ENCODE results near the gene AKAP6. TPM values are rescaled to one million over a fixed set of nuclear protein-coding genes. Genes with fewer than 3 reads are reported as not detected.
A peak's percentile ranks its signal among the peaks of the same experiment; 100 is the strongest.
"Not testable (repeated sequence)": the region's sequence is repeated elsewhere in the genome, so short reads cannot be mapped to it uniquely, and the experiment has no call there.

AKAP6 gene
- total RNA-seq, 1 experiment from 2014 or later: 2.1 TPM

- DNase-seq (ENCODE audit: low read depth): no peak
These were observed 425.1 kb downstream of the AKAP6 start for GRCh38 chr14:32754209-32754608.

DNA sequence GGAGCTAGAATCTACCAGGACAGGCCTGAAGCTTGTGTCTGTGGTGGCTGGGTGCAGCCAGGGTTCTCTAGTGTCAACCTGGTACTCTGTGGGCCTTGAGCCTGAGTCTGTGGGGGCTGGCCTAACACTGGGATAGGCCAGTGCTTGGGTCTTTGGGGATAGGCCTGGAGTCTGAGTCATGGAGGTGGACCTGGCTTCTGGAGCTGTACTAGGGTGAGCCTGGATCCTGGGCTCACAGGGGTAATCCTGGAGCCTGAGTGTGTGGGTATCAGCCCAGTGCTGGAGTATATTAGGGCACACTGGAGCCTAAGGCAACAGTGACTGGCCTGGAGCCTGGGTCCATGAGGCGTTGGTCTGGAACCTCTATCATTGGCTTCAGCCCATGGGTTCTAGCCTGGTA is 427.1 kb downstream of the AKAP6 start:
- DNase-seq (ENCODE audit: low read depth): no peak

DNA sequence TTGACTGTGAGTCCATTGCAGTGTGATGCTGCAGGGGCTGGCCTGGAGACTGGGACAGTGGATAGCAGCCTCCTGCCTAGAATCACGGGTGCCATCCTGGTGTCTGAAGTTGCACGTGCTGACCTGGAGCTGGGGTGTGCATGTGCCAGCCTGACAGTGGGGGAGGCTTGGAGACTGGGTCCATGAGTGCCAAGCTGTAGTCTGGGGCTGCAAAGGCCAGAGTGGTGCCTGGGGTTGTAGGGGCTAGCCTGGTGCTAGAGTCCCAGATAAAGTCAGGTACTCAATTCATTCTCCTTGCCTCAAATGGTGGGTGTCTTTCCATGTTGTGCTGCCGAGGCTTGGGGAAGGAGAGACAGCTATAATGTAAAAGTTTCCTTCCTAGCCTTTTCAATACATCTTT is 427.7 kb downstream of the AKAP6 start:
- no peak for DNase-seq (ENCODE audit: low read depth)

- no peak for DNase-seq (ENCODE audit: low read depth)
These were observed 428.5 kb downstream of the AKAP6 start for GRCh38 chr14:32757568-32757967.

DNA sequence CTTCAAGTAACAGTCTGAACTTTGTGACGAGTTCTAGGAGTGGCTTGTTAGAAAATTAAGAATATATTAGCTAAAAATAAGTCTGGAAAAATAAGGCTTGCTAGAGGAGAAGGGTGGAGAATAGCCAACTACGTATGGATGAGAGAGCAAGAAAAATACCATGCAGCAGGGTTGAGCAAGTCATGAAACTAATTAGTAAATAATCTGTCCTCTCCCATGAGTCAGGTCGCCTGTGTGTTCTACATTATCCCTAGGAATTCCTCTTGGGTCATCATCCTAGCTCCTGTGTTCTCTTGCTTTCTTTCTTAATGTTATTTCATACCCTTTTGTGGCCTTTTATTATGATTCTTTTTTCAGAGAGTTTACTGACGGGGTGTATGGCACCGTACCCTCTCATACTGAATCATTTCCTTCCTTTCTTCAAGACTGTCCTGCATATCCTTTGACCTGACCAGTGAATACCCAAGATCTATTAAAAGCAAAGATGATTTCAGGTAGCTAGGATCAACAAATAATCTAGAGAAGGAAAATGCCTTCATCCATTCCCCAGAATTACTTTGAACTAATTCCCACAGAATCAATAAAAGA is 432.4 kb downstream of the AKAP6 start:
- DNase-seq (ENCODE audit: low read depth): peak; percentile 47

DNA sequence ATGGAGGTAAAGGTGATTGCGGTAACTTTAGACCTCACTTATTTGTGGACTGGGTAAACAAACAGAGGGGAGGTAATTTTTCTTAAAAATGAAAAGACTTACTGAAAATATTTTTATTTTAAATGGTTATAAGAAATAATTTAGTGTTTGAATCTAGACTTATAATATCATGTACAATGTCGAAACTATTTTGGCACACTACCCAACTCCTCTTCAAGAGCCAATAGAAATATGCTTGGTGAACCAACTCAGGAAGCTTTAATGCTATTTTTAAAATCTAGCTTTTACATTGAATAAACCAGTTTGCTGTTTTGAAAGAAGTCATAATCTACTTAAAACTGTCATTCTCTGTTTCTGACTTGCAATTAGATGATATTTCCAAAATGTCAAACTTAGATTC is 433.8 kb downstream of the AKAP6 start:
- no peak for DNase-seq (ENCODE audit: low read depth)

- DNase-seq (ENCODE audit: low read depth): no peak
These were observed 434.6 kb downstream of the AKAP6 start for GRCh38 chr14:32763673-32764072.

DNA sequence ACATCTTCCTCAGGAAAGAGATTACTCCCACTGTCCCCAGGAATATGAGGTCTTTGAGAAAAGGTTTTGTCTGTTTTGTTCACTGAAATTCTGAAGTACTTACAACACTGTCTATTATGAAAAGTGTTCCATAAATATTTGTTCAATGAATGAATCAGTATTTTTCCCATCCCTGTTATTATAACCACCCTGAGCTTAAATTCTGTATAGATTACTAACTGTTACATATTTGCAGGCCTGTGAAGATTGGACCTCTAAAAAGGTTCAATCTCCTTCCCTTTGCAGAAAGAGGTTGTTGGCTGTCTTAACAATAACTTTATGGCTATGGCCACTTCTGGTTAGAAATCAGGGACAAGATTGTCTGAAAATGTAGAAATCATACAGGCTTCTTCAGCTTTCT is 435.0 kb downstream of the AKAP6 start:
- no peak for DNase-seq (ENCODE audit: low read depth)

GRCh38 chr14:32770422-32770821 is 441.3 kb downstream of the AKAP6 start:
- no peak for DNase-seq (ENCODE audit: low read depth)

GRCh38 chr14:32774214-32774613 is 445.1 kb downstream of the AKAP6 start:
- DNase-seq (ENCODE audit: low read depth): no peak

DNA sequence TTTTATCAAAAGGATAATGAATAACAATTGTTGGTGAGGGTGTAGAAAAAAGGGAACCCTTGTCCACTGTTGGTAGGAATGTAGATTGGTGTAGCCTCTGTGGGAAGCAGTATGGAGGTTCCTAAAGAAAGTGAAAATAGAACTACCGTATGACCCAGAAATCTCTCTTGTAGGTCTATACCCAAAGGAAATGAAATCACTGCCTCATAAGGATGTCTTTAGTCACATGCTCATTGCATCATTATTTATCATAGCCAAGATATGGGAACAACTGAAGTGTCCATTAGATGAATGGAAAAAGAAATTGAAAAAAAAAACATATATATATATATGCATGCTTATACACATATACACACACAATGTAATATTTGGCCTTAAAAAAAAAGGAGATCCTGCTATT is 450.7 kb downstream of the AKAP6 start:
- no peak for DNase-seq (ENCODE audit: low read depth)

- DNase-seq (ENCODE audit: low read depth): no peak
These were observed 455.3 kb downstream of the AKAP6 start for GRCh38 chr14:32784405-32784804.

GRCh38 chr14:32785585-32785984 is 456.5 kb downstream of the AKAP6 start:
- DNase-seq (ENCODE audit: low read depth): no peak

DNA sequence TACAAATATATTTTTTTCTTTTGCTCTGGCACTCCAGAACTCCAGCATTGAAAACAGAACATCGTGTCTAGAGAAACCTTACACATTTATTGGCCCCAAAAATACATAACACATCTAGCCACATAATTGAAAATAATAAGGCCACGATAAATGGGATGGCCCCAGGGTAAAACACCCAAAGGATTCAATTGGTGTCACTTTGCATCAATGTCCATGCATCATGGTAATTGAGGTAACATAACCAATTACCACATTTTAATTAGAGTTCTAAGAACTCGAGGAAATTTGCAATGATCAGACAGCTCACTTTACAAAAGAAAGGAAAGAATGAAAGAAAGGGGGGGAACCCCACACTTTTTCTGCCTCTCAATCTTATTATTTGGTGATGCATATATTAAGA is 457.8 kb downstream of the AKAP6 start:
- no peak for DNase-seq (ENCODE audit: low read depth)

- not testable (repeated sequence) for DNase-seq (ENCODE audit: low read depth)
These were observed 463.9 kb downstream of the AKAP6 start for GRCh38 chr14:32793033-32793432.

DNA sequence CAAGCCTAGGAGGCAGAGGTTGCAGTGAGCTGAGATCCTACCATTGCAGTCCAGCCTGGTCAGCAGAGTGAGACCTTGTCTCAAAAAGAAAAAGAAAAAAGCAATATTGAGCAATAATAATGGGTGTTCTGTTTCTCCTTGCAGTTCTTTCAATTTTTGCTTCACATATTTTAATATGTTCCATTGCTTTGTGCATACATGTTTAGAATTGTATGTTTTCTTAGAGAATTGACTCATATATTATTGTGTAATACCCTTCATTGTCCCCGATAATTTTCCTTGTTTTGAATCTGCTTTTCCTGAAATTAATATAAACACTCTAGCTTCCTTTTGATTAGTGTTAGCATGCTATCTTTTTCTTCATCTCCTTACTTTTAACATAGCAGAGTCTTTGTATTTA is 471.2 kb downstream of the AKAP6 start:
- DNase-seq (ENCODE audit: low read depth): no peak

DNA sequence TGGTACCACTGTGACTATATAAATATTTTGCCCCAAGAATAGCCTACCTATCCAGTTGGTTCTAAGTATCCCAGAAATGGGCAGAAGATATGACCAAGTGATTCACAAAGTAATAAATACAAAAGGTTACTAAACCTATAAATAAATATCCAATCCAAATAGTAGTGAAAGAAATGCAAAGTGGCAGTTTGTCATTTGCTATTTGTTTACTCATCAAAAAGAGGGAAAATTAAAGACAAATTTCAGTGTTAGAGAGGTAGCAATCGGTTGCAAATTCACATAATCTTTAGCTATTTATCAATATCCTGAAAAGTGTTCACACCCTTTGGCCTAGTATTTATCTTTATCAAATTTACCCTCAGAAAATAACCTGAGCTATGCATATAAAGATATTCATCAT is 473.2 kb downstream of the AKAP6 start:
- DNase-seq (ENCODE audit: low read depth): no peak

DNA sequence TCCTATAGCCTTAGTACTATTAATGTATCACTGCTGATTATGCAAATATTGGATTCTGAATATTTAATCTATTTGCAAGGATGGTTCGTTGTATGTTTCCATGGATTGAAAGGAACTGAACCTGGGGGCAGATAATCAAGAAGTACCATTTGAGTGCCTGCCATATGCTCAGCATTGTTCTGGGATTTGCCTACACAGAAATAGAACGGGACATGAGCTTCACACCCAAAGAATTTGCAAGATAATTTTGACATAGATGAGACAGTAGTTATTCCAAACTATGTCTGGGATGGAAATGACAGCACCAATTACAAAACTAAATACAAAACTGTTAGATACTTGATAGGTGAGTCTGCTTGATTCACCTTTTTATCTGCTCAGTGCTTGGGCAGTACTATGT is 476.9 kb downstream of the AKAP6 start:
- DNase-seq (ENCODE audit: low read depth): no peak

DNA sequence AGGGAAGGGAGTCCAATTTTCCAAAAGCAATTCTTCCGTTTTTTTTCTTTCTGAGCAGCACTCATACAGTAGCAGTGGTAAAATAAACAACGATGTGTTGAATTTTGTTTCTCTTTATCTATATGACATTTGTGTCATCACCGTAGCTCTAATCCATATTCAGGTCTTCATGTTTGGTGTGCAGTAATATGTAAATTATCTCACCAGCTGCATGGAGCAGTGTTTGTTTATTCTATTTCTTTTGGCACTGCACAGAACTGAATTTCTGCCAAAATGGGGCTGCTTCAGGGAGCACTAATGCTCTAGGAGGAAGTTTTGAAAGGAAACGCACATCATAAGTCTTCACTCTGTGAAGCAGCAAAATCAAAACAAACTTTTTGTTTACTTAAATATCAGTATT is 479.5 kb downstream of the AKAP6 start:
- DNase-seq (ENCODE audit: low read depth): peak; percentile 37

- no peak for DNase-seq (ENCODE audit: low read depth)
These were observed 480.2 kb downstream of the AKAP6 start for GRCh38 chr14:32809255-32809654.

DNA sequence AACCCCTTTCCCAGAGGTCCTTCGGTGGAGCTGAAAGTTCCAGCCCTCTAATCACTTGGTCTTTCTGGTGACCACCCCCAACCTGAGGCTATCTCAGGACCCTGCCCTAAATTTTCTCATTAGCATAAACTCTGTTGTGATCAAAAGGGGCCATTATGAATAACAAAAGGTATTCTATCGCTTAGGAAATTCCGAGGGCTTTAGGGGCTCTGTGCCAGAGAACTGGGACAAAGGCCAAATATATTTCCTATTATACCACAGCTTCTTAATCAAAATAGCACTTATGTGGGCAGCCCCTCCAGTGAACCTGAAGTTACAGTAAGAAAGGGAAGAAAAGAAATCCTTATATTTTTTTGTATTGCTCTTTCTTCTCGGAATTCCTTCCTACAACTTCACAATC is 484.3 kb downstream of the AKAP6 start:
- no peak for DNase-seq (ENCODE audit: low read depth)

GRCh38 chr14:32814721-32815120 is 485.6 kb downstream of the AKAP6 start:
- no peak for DNase-seq (ENCODE audit: low read depth)

DNA sequence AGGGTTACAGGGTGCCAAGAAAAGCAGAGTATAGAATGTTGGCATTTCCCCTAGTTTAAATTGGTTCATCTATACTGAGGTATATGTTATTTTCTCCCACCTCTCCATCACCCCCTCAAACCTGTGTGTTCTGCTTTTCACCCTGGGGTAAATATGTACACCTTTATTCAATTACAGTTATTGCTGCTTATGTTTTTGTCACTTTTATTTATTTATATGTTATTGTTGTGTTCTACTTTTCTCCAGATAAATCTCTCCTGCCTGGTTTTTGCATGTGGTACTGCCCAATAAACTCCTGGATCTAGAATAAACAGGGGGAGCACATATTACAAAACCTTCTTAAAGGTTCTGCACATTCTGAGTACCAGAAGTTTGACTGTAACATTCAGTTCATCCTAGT is 487.5 kb downstream of the AKAP6 start:
- no peak for DNase-seq (ENCODE audit: low read depth)

- no peak for DNase-seq (ENCODE audit: low read depth)
These were observed 488.7 kb downstream of the AKAP6 start for GRCh38 chr14:32817780-32818179.

- no peak for DNase-seq (ENCODE audit: low read depth)
These were observed 489.5 kb downstream of the AKAP6 start for GRCh38 chr14:32818581-32818980.

Data from Daoy (cell line).